ENCODE data around the gene HPX.

Gene HPX

GRCh38 chr11:6458352-6459098, 17.7 kb upstream of the HPX start:
- Histone ChIP-seq H3K4me1 (ENCODE audit: control insufficient read depth in 1 of 2, insufficient read depth in 1 of 2, low read depth in 1 of 2, low read length in 1 of 2) (no peaks in the 10 kb centered on the region), H3K27ac (no peak overlapping the region), H3K9me3 (no peaks in the 10 kb centered on the region), H3K27me3 (no peaks in the 10 kb centered on the region), H3K36me3 (peaks cover 19% of the 10 kb centered on the region), H3K4me3 (ENCODE audit: low read depth in 1 of 2, low read length in 1 of 2) (no peak overlapping the region)
- TF ChIP-seq CTCF (IDR thresholded peaks at IDR 0.05), result no peak

GRCh38 chr11:6457581-6458320, 17.0 kb upstream of the HPX start:
- no peak for TF ChIP-seq CTCF (IDR thresholded peaks at IDR 0.05)
- H3K4me1 ChIP-seq (ENCODE audit: control insufficient read depth in 1 of 2, insufficient read depth in 1 of 2, low read depth in 1 of 2, low read length in 1 of 2), result no peaks in the 10 kb centered on the region
- H3K27ac ChIP-seq, result no peak overlapping the region
- H3K36me3 ChIP-seq, result peaks cover 19% of the 10 kb centered on the region
- no peaks in the 10 kb centered on the region for H3K27me3 ChIP-seq
- no peaks in the 10 kb centered on the region for H3K9me3 ChIP-seq
- H3K4me3 ChIP-seq (ENCODE audit: low read depth in 1 of 2, low read length in 1 of 2), result no peak overlapping the region

GRCh38 chr11:6456361-6457073, 15.7 kb upstream of the HPX start:
- H3K36me3 ChIP-seq, result peaks cover 19% of the 10 kb centered on the region

GRCh38 chr11:6455070-6455469, 14.3 kb upstream of the HPX start:
- no peak for TF ChIP-seq CTCF (IDR thresholded peaks at IDR 0.05)
- Histone ChIP-seq H3K27ac (no peak overlapping the region), H3K9me3 (no peaks in the 10 kb centered on the region), H3K27me3 (no peaks in the 10 kb centered on the region), H3K4me3 (ENCODE audit: low read depth in 1 of 2, low read length in 1 of 2) (no peak overlapping the region), H3K36me3 (peaks cover 19% of the 10 kb centered on the region), H3K4me1 (ENCODE audit: control insufficient read depth in 1 of 2, insufficient read depth in 1 of 2, low read depth in 1 of 2, low read length in 1 of 2) (no peaks in the 10 kb centered on the region)

More at GRCh38 chr11:6456361-6457073, 15.7 kb upstream of the HPX start:
- H3K4me3 ChIP-seq (ENCODE audit: low read depth in 1 of 2, low read length in 1 of 2), result no peak overlapping the region
- no peak overlapping the region for H3K27ac ChIP-seq
- no peak for TF ChIP-seq CTCF (IDR thresholded peaks at IDR 0.05)
- no peaks in the 10 kb centered on the region for H3K27me3 ChIP-seq
- no peaks in the 10 kb centered on the region for H3K9me3 ChIP-seq
- no peaks in the 10 kb centered on the region for H3K4me1 ChIP-seq (ENCODE audit: control insufficient read depth in 1 of 2, insufficient read depth in 1 of 2, low read depth in 1 of 2, low read length in 1 of 2)

GRCh38 chr11:6453152-6453551, 12.4 kb upstream of the HPX start:
- no peaks in the 10 kb centered on the region for H3K27me3 ChIP-seq
- TF ChIP-seq CTCF (IDR thresholded peaks at IDR 0.05), result no peak
- H3K4me1 ChIP-seq (ENCODE audit: control insufficient read depth in 1 of 2, insufficient read depth in 1 of 2, low read depth in 1 of 2, low read length in 1 of 2), result no peaks in the 10 kb centered on the region
- H3K27ac ChIP-seq, result no peak overlapping the region
- peaks cover 19% of the 10 kb centered on the region for H3K36me3 ChIP-seq
- H3K9me3 ChIP-seq, result no peaks in the 10 kb centered on the region
- H3K4me3 ChIP-seq (ENCODE audit: low read depth in 1 of 2, low read length in 1 of 2), result no peak overlapping the region
